ENCODE results near the gene HENMT1. TPM values are rescaled to one million over a fixed set of nuclear protein-coding genes. Genes with fewer than 3 reads are reported as not detected.

The HENMT1 gene
- total RNA-seq, 1 experiment from 2014 or later = 11.0 TPM

GRCh38 chr1:108657356-108658080 lies 3.4 kb downstream of the HENMT1 start:
- H3K27me3 ChIP-seq (replicated peaks; ENCODE audit: insufficient read depth, low read depth, low read length, poor library complexity) = no peaks in the 10 kb centered on the region
- no peaks in the 10 kb centered on the region for H3K9me3 ChIP-seq (ENCODE audit: low read depth, low read length, poor library complexity, severe bottlenecking)
- POLR2A ChIA-PET (ENCODE audit: low non-redundant PET) = no interaction called here
- no peak overlapping the region for H3K27ac ChIP-seq (ENCODE audit: low read depth, low read length, poor library complexity, severe bottlenecking)
- H3K4me1 ChIP-seq (ENCODE audit: insufficient read depth, low read length, poor library complexity, severe bottlenecking) = peaks cover 8% of the 10 kb centered on the region
- CTCF ChIA-PET = interaction anchor here (0.7 kb wide), 1 partner anchor 11 kb away, joined by 7 read pairs; no protein-coding TSS in a partner anchor
- no TSS peak for BruUV-seq (replicated peaks)
- no peak overlapping the region for H3K4me3 ChIP-seq (ENCODE audit: low read depth, low read length, poor library complexity, severe bottlenecking)
- no peak for DNase-seq (ENCODE audit: low spot score)
- H3K36me3 ChIP-seq (ENCODE audit: insufficient read depth, low read length, poor library complexity, severe bottlenecking) = no peaks in the 10 kb centered on the region
- intact Hi-C loops (cut with micrococcal nuclease; ENCODE audit: unreplicated experiment) = no loop called here
- TF ChIP-seq, protein P1, sequence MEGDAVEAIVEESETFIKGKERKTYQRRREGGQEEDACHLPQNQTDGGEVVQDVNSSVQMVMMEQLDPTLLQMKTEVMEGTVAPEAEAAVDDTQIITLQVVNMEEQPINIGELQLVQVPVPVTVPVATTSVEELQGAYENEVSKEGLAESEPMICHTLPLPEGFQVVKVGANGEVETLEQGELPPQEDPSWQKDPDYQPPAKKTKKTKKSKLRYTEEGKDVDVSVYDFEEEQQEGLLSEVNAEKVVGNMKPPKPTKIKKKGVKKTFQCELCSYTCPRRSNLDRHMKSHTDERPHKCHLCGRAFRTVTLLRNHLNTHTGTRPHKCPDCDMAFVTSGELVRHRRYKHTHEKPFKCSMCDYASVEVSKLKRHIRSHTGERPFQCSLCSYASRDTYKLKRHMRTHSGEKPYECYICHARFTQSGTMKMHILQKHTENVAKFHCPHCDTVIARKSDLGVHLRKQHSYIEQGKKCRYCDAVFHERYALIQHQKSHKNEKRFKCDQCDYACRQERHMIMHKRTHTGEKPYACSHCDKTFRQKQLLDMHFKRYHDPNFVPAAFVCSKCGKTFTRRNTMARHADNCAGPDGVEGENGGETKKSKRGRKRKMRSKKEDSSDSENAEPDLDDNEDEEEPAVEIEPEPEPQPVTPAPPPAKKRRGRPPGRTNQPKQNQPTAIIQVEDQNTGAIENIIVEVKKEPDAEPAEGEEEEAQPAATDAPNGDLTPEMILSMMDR (conservative IDR thresholded peaks at IDR 0.05; ENCODE audit: low read depth, low read length) = no peak
- no peak for TF ChIP-seq EZH2 (IDR thresholded peaks at IDR 0.05; ENCODE audit: borderline replicate concordance, low read depth, low read length, poor library complexity, severe bottlenecking)

DNA sequence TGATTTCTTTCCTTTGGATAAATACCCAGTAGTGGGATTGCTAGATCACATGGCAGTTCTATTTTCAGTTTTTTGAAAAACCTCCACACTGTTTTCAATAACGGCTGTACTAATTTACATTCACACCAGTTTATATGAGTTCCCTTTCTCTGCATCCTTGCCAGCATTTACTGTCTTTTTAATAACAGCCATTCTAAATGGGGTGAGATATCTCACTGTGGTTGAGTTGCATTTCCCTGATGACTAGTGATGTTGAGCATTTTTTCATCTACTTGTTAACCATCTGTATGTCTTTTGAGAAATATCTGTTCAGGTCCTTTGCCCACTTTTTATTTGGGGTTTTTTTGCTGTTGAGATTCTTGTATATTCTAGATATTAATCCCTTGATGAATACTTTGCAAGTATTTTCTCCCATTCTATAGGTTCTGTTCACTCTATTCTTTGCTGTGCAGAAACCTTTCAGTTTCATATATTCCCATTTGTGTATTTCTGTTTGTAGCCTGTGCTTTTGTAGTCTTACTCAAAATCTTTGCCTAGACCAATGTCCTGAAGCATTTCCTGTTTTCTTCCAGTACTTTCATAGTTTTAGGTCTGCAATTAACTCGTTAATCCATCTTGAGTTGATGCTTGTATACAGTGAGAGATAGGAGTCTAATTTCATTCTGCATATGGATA lies 7.3 kb downstream of the HENMT1 start:
- ChIA-PET CTCF (no interaction called here), POLR2A (ENCODE audit: low non-redundant PET) (no interaction called here)
- Histone ChIP-seq H3K36me3 (ENCODE audit: insufficient read depth, low read length, poor library complexity, severe bottlenecking) (no peaks in the 10 kb centered on the region), H3K27me3 (replicated peaks; ENCODE audit: insufficient read depth, low read depth, low read length, poor library complexity) (no peaks in the 10 kb centered on the region), H3K9me3 (ENCODE audit: low read depth, low read length, poor library complexity, severe bottlenecking) (no peaks in the 10 kb centered on the region), H3K27ac (ENCODE audit: low read depth, low read length, poor library complexity, severe bottlenecking) (no peak overlapping the region), H3K4me1 (ENCODE audit: insufficient read depth, low read length, poor library complexity, severe bottlenecking) (no peaks in the 10 kb centered on the region), H3K4me3 (ENCODE audit: low read depth, low read length, poor library complexity, severe bottlenecking) (no peak overlapping the region)
- TF ChIP-seq EZH2 (IDR thresholded peaks at IDR 0.05; ENCODE audit: borderline replicate concordance, low read depth, low read length, poor library complexity, severe bottlenecking) = no peak
- TF ChIP-seq, protein P1 (conservative IDR thresholded peaks at IDR 0.05; ENCODE audit: low read depth, low read length) = no peak
- no TSS peak for BruUV-seq (replicated peaks)
- intact Hi-C loops (cut with micrococcal nuclease; ENCODE audit: unreplicated experiment) = no loop called here
- no peak for DNase-seq (ENCODE audit: low spot score)

GRCh38 chr1:108646648-108647269 lies 14.1 kb downstream of the HENMT1 start:
- intact Hi-C loops (cut with micrococcal nuclease; ENCODE audit: unreplicated experiment) = loop anchor here (10.0 kb wide), 1 partner anchor 862 kb away; no protein-coding TSS in a partner anchor
- TF ChIP-seq, protein P1 (conservative IDR thresholded peaks at IDR 0.05; ENCODE audit: low read depth, low read length) = no peak
- TF ChIP-seq EZH2 (IDR thresholded peaks at IDR 0.05; ENCODE audit: borderline replicate concordance, low read depth, low read length, poor library complexity, severe bottlenecking) = no peak
- BruUV-seq (replicated peaks) = no TSS peak
- DNase-seq (ENCODE audit: low spot score) = peak; percentile 74
- ChIA-PET POLR2A (ENCODE audit: low non-redundant PET) (no interaction called here), CTCF (interaction anchor here (0.6 to 1.3 kb wide), 2 partner anchors 11 to 87 kb away, joined by 3 to 7 read pairs; partner anchors contain the start of gene EEIG2)
- H3K36me3 ChIP-seq (ENCODE audit: insufficient read depth, low read length, poor library complexity, severe bottlenecking) = no peaks in the 10 kb centered on the region
- peaks cover 8% of the 10 kb centered on the region for H3K4me1 ChIP-seq (ENCODE audit: insufficient read depth, low read length, poor library complexity, severe bottlenecking)
- no peaks in the 10 kb centered on the region for H3K27me3 ChIP-seq (replicated peaks; ENCODE audit: insufficient read depth, low read depth, low read length, poor library complexity)
- no peak overlapping the region for H3K4me3 ChIP-seq (ENCODE audit: low read depth, low read length, poor library complexity, severe bottlenecking)
- H3K9me3 ChIP-seq (ENCODE audit: low read depth, low read length, poor library complexity, severe bottlenecking) = no peaks in the 10 kb centered on the region
- H3K27ac ChIP-seq (ENCODE audit: low read depth, low read length, poor library complexity, severe bottlenecking) = peak overlapping the region; percentile 74
